CD4-positive, alpha-beta T cell (primary cell): ENCODE results near the gene ACSL3. TPM values are rescaled to one million over a fixed set of nuclear protein-coding genes. Genes with fewer than 3 reads are reported as not detected.

Experiments
- ATAC-seq: fragments of 200-7000 bp; cut with Tn5 transposase; one replicate; pipeline ENCODE4 v1.10.0; 2022; ENCODE audit warnings: mild to moderate bottlenecking; ENCODE audit not compliant: poor library complexity
- CTCF ChIA-PET: fragments of 350-600 bp; sonication (Branson Sonifier 250); formaldehyde crosslinking; loops from one replicate; lab custom pipeline; 2021; ENCODE audit warnings: antibody characterized with exemption, inconsistent platforms; lab: Charles Lee
- POLR2A ChIA-PET: fragments of 350-600 bp; sonication (Branson Sonifier 250); formaldehyde crosslinking; loops from one replicate; lab custom pipeline; 2021; ENCODE audit warnings: antibody characterized with exemption, inconsistent platforms; lab: Charles Lee
- DNase-seq, 14 experiments: peaks; one replicate each; pipeline ENCODE4 v3.0.0-alpha.2; 2013 to 2020; ENCODE audit warnings: mixed read lengths in 2 of 14
- H3K27ac ChIP-seq, 2 donors: one replicate each; pipeline versions ENCODE4 v1.5.1 to v1.7.0; 2013; ENCODE audit warnings: low read length in 2 of 2, low read depth in 1 of 2, mild to moderate bottlenecking in 1 of 2
- H3K27me3 ChIP-seq, 2 experiments: 1 replicate in 1 of 2; 2 replicates in 1 of 2; pipeline versions ENCODE4 v1.6.1 to v1.7.0; 2013; ENCODE audit warnings: low read length in 2 of 2, control low read depth in 1 of 2, mild to moderate bottlenecking in 1 of 2, moderate library complexity in 1 of 2; ENCODE audit not compliant: insufficient read depth in 2 of 2, control insufficient read depth in 1 of 2
- H3K36me3 ChIP-seq: one replicate; pipeline ENCODE4 v1.6.1; 2013; ENCODE audit warnings: low read length, control low read depth; ENCODE audit not compliant: insufficient read depth
- H3K4me1 ChIP-seq: one replicate; pipeline ENCODE4 v1.6.1; 2013; ENCODE audit warnings: low read length, control low read depth; ENCODE audit not compliant: insufficient read depth
- H3K4me3 ChIP-seq: one replicate; pipeline ENCODE4 v1.5.1; 2013; ENCODE audit warnings: mild to moderate bottlenecking, low read length, moderate library complexity
- H3K9me3 ChIP-seq, 2 experiments: 1 replicate in 1 of 2; 2 replicates in 1 of 2; pipeline versions ENCODE4 v1.6.1 to v1.7.0; 2013; ENCODE audit warnings: low read length in 2 of 2, mild to moderate bottlenecking in 2 of 2, control low read depth in 1 of 2, moderate library complexity in 1 of 2; ENCODE audit not compliant: control insufficient read depth in 1 of 2, insufficient read depth in 1 of 2
- H3K27ac Mint-ChIP-seq: one replicate; pipeline ENCODE4 v1.8.0; 2020; ENCODE audit warnings: mixed read lengths
- H3K27me3 Mint-ChIP-seq: one replicate; pipeline ENCODE4 v1.8.0; 2021; ENCODE audit warnings: mixed read lengths
- H3K36me3 Mint-ChIP-seq: one replicate; pipeline ENCODE4 v1.8.0; 2021; ENCODE audit warnings: low read depth, mixed read lengths
- H3K4me1 Mint-ChIP-seq: one replicate; pipeline ENCODE4 v1.8.0; 2021; ENCODE audit warnings: low read depth, mixed read lengths
- H3K4me3 Mint-ChIP-seq: one replicate; pipeline ENCODE4 v1.8.0; 2020; ENCODE audit warnings: mild to moderate bottlenecking, mixed read lengths
- H3K9me3 Mint-ChIP-seq: one replicate; pipeline ENCODE4 v1.8.0; 2020; ENCODE audit warnings: mixed read lengths
- intact Hi-C, 2 experiments: fragments of 100-400 bp; cut with DNase I in 1 of 2; cut with micrococcal nuclease in 1 of 2; formaldehyde crosslinking; loops; one replicate each; pipeline versions ENCODE4 v1.15.1 to v1.9.0; 2023 to 2025; cut with DNase I, micrococcal nuclease
- total RNA-seq, 174 experiments: library from RNA in 2 of 174; stranded (reverse) in 2 of 174; gene quantifications; one replicate each; pipeline ENCODE4 v1.2.3 and lab custom pipeline; 2021 to 2026
- TF ChIP-seq, protein P1 (sequence below): fragments of 200-600 bp; IDR thresholded peaks from one replicate; pipeline ENCODE4 v1.8.0; 2022; ENCODE audit warnings: antibody characterized with exemption, mild to moderate bottlenecking

ACSL3 gene
- total RNA-seq, 2 experiments from 2014 or later, result 65.5 to 66.6 TPM

- Mint-ChIP-seq H3K4me3 (no peak overlapping the region), H3K9me3 (no peaks in the 10 kb centered on the region), H3K27me3 (no peaks in the 10 kb centered on the region), H3K4me1 (peaks cover 49% of the 10 kb centered on the region), H3K27ac (no peak overlapping the region), H3K36me3 (peaks cover 18% of the 10 kb centered on the region)
- DNase-seq, result no peak
- no peaks in the 10 kb centered on the region for H3K9me3 ChIP-seq
- H3K4me1 ChIP-seq, result no peaks in the 10 kb centered on the region
- H3K36me3 ChIP-seq, result no peaks in the 10 kb centered on the region
- no peak for ATAC-seq
- H3K27ac ChIP-seq, result no peak overlapping the region
- CTCF ChIA-PET, result no interaction called here
- POLR2A ChIA-PET, result no interaction called here
- TF ChIP-seq, protein P1, sequence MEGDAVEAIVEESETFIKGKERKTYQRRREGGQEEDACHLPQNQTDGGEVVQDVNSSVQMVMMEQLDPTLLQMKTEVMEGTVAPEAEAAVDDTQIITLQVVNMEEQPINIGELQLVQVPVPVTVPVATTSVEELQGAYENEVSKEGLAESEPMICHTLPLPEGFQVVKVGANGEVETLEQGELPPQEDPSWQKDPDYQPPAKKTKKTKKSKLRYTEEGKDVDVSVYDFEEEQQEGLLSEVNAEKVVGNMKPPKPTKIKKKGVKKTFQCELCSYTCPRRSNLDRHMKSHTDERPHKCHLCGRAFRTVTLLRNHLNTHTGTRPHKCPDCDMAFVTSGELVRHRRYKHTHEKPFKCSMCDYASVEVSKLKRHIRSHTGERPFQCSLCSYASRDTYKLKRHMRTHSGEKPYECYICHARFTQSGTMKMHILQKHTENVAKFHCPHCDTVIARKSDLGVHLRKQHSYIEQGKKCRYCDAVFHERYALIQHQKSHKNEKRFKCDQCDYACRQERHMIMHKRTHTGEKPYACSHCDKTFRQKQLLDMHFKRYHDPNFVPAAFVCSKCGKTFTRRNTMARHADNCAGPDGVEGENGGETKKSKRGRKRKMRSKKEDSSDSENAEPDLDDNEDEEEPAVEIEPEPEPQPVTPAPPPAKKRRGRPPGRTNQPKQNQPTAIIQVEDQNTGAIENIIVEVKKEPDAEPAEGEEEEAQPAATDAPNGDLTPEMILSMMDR, result no peak
- no peaks in the 10 kb centered on the region for H3K27me3 ChIP-seq
- intact Hi-C loops, result no loop called here
- no peak overlapping the region for H3K4me3 ChIP-seq
These were observed 37.1 kb downstream of the ACSL3 start for GRCh38 chr2:222897898-222898297.

DNA sequence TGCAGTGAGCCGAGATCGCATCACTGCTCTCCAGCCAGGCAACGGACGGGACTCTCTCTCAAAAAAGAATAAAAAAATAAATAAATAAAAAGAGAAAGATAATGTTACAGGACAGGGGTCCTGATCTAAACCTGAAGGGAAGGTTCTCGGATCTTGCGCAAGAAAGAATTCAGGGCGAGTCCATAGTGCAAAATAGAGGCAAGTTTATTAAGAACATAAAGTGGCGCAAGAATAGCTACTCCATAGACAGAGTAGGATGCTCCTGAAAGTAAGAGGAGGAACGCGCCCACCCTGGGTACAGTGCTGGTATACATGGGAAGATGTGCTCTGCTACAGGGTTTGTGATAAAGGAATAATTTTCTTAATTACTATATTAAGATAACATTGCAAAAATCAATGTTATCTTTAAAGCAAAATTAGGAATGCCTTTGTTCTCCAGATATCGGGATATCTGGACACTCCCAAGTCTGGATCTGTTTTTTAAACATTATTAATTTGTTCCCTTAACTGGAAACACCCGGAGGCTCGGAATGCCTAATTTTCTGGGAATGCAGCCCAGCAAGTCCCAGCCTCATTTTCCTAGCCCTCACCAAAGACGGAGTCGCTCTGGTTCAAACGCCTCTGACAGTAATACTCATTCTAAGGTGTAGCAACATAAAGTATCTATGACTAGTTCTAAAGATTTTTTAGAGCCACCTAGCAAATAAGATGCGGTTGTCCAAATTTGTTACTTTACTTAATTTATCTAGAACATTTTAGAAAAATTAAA is 38.8 kb downstream of the ACSL3 start:
- Histone ChIP-seq H3K36me3 (no peaks in the 10 kb centered on the region), H3K27ac (no peak overlapping the region), H3K27me3 (no peaks in the 10 kb centered on the region), H3K9me3 (no peaks in the 10 kb centered on the region), H3K4me1 (no peaks in the 10 kb centered on the region), H3K4me3 (no peak overlapping the region)
- CTCF ChIA-PET, result interaction anchor here (1.2 kb wide), 1 partner anchor 10 kb away, joined by 4 read pairs; no protein-coding TSS in a partner anchor
- H3K4me3 Mint-ChIP-seq, result no peak overlapping the region
- H3K4me1 Mint-ChIP-seq, result peaks cover 36% of the 10 kb centered on the region
- intact Hi-C loops, result loop anchor here in 1 of 2 experiments (5.0 kb wide), 1 partner anchor 102 kb away; no protein-coding TSS in a partner anchor
- no peaks in the 10 kb centered on the region for H3K9me3 Mint-ChIP-seq
- DNase-seq (no peak), ATAC-seq (no peak)
- peaks cover 13% of the 10 kb centered on the region for H3K36me3 Mint-ChIP-seq
- POLR2A ChIA-PET, result no interaction called here
- TF ChIP-seq, protein P1, result no peak
- no peaks in the 10 kb centered on the region for H3K27me3 Mint-ChIP-seq
- H3K27ac Mint-ChIP-seq, result no peak overlapping the region

- Mint-ChIP-seq H3K27ac (no peak overlapping the region), H3K4me1 (peaks cover 30% of the 10 kb centered on the region), H3K4me3 (no peak overlapping the region), H3K36me3 (peaks cover 17% of the 10 kb centered on the region), H3K27me3 (no peaks in the 10 kb centered on the region), H3K9me3 (no peaks in the 10 kb centered on the region)
- CTCF ChIA-PET, result interaction anchor here (1.2 kb wide), 1 partner anchor 9 kb away, joined by 4 read pairs; no protein-coding TSS in a partner anchor
- POLR2A ChIA-PET, result no interaction called here
- no peak for ATAC-seq
- DNase-seq, result no peak
- intact Hi-C loops, result loop anchor here in 1 of 2 experiments (5.0 kb wide), 1 partner anchor 103 kb away; no protein-coding TSS in a partner anchor
- TF ChIP-seq, protein P1, result no peak
- Histone ChIP-seq H3K4me1 (no peaks in the 10 kb centered on the region), H3K9me3 (no peaks in the 10 kb centered on the region), H3K27me3 (no peaks in the 10 kb centered on the region), H3K36me3 (no peaks in the 10 kb centered on the region), H3K4me3 (no peak overlapping the region), H3K27ac (no peak overlapping the region)
These were observed 39.5 kb downstream of the ACSL3 start for GRCh38 chr2:222900354-222900753.
